Tibial nerve (tissue), 3 donors: ENCODE results near the gene CD7.

Source experiments
- CTCF ChIP-seq, 5 experiments: fragments of 200-600 bp in 3 of 5; fragments of 450-650 bp in 2 of 5; sonication (generic) in 3 of 5; IDR thresholded peaks; one replicate each; pipeline ENCODE4 v1.5.1; 2016 to 2019; ENCODE audit warnings: antibody characterized with exemption in 5 of 5, mild to moderate bottlenecking in 3 of 5, moderate library complexity in 2 of 5
- POLR2A ChIP-seq, 2 donors: fragments of 450-650 bp; IDR thresholded peaks; one replicate each; pipeline ENCODE4 v1.6.1; 2017; ENCODE audit warnings: antibody characterized with exemption in 2 of 2, mild to moderate bottlenecking in 2 of 2, moderate library complexity in 2 of 2

DNA sequence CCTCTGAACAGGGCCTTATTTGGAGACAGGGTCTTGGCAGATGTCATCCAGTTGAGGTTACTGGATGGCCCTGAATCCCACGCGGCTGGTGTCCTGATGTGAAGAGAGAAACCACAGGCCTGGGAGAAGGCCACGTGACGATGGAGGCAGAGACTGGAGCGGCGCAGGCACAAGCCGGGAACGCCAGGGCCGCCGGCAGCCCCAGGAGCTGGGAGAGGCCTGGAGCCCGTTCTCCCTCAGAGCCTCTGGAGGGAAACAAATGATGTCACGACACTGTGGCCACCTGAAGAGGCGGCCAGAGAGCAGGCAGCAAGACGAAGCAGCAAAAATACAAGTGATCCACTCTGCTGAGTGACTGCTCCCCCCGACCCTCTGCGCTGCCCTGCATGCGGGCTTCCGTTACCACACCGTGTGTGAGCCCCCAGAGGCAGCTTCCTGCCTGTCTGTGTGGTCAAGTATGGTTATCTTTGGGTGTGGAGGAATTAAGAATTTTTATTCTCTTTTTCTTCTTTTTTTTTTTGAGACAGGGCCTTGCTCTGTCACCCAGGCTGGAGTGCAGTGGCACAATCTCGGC, 11.6 kb downstream of the CD7 start:
- TF ChIP-seq POLR2A (IDR thresholded peaks at IDR 0.05) (no peak), CTCF (IDR thresholded peaks at IDR 0.05) (no peak)
